Adrenal gland (tissue), 12 donors: ENCODE data around the gene LUM. TPM values are rescaled to one million over a fixed set of nuclear protein-coding genes. Genes with fewer than 3 reads are reported as not detected.

Source experiments
- DNase-seq, 7 donors: peaks; one replicate each; pipeline ENCODE4 v3.0.0-alpha.2; 2019 to 2020
- H3K27ac ChIP-seq, 5 donors: fragments of 200-600 bp; sonication (generic) in 4 of 5; 1 replicate in 3 of 5; 2 replicates in 2 of 5; pipeline versions ENCODE4 v1.5.1 to v1.8.0; 2016 to 2020; ENCODE audit warnings: mild to moderate bottlenecking in 1 of 5
- H3K27me3 ChIP-seq: fragments of 200-600 bp; 2 replicates; pipeline ENCODE4 v1.8.0; 2021
- H3K36me3 ChIP-seq, 2 donors: fragments of 200-600 bp; replicated peaks in 1 of 2; 1 replicate in 1 of 2; 2 replicates in 1 of 2; pipeline versions ENCODE4 v1.5.1 to v1.8.0; 2018 to 2022
- H3K4me1 ChIP-seq, 2 donors: fragments of 200-600 bp; replicated peaks in 1 of 2; 1 replicate in 1 of 2; 2 replicates in 1 of 2; pipeline versions ENCODE4 v1.5.1 to v1.8.0; 2018 to 2021
- H3K4me3 ChIP-seq, 4 donors: fragments of 200-600 bp; sonication (generic) in 3 of 4; one replicate each; pipeline ENCODE4 v1.5.1; 2016 to 2018
- H3K9me3 ChIP-seq, 3 donors: fragments of 200-600 bp; sonication (generic) in 1 of 3; replicated peaks in 1 of 3; 1 replicate in 2 of 3; 2 replicates in 1 of 3; pipeline versions ENCODE4 v1.5.1 to v1.8.0; 2016 to 2021
- POLR2A ChIP-seq, 2 donors: fragments of 450-650 bp; IDR thresholded peaks; one replicate each; pipeline ENCODE4 v1.6.1; 2017; ENCODE audit warnings: antibody characterized with exemption in 2 of 2, mild to moderate bottlenecking in 2 of 2, moderate library complexity in 1 of 2
- WGBS, 4 donors: extraction: QIAGEN DNeasy Blood & Tissue Kit in 2 of 4; methylation state at CpG; one replicate each; pipeline versions ENCODE4 v1.1.5 to v1.1.7; 2013 to 2017; 5-methylcytosine and 5-hydroxymethylcytosine counted together
- intact Hi-C, 2 donors: fragments of 100-400 bp; cut with DNase I; formaldehyde crosslinking; loops; one replicate each; pipeline versions ENCODE4 v1.14.1 to v1.15.0; 2022 to 2023
- polyA plus RNA-seq, 3 donors: library from polyadenylated mRNA; stranded (reverse); fragments of 200-250 nt in 2 of 3; fragments of 350-450 nt in 1 of 3; fragmentation: Illumina TruSeq in 1 of 3; extraction: RNeasy Lipid Tissue Mini Kit (QIAGEN cat#74804) in 1 of 3; gene quantifications; one replicate each; pipeline ENCODE4 v1.2.3, GENCODE V29; 2013 to 2014
- total RNA-seq, 9 donors: library from RNA; depleted of rRNA in 4 of 9; stranded (reverse); fragments of >200 nt in 4 of 9; fragments of 120-200 nt in 1 of 9; fragmentation: NEBNext Ultra II Directional in 1 of 9; extraction: Animal tissue kit (Norgen Biotek cat#: 25700) in 1 of 9; gene quantifications; one replicate each; pipeline versions ENCODE4 v1.1.0 to v1.2.4, GENCODE V29; 2013 to 2023
- TF ChIP-seq, protein P1 (sequence below), 6 experiments: fragments of 450-650 bp in 4 of 6; fragments of 200-600 bp in 2 of 6; sonication (generic) in 1 of 6; IDR thresholded peaks; 1 replicate in 5 of 6; 2 replicates in 1 of 6; pipeline versions ENCODE4 v1.5.1 to v1.8.0; 2016 to 2021; ENCODE audit warnings: antibody characterized with exemption in 6 of 6, mild to moderate bottlenecking in 2 of 6, moderate library complexity in 1 of 6
- donor health status: healthy with polysubstance abuse.
- donor health status: Bipolar disorder and iron deficiency.
- donor health status: DM: yes; HTN: yes; CAD: no.
- donor health status: DM: no; HTN: no; CAD: no.
- donor health status: DM: no; HTN: no; CAD: no.
- donor health status: DM: yes; HTN: yes; CAD: no.

Gene LUM
- total and polyA plus RNA-seq, 12 donors, result 68.2 to 1,150 (median 385) TPM

DNA sequence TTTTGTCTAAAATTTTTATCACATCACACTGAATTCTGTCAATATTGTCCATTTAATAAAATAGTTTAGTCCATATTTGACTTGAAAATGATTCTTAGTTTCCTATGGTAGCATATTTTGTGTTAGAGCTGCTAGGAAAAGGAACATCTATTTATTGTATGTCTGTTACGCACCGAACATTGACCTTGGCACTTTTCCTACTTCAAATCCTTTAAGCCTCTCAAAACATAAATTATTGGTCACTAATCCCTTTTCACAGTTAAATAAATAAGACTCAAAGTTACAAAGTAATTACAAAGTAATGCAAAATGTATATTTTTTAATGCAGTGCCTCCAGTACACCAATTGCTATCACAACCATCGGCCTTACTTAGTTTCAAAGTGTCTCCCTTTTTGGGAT, 42.8 kb upstream of the LUM start:
- no peaks in the 10 kb centered on the region for H3K27me3 ChIP-seq
- H3K4me3 ChIP-seq, result no peak overlapping the region
- no peaks in the 10 kb centered on the region for H3K4me1 ChIP-seq
- H3K27ac ChIP-seq, result no peak overlapping the region
- H3K36me3 ChIP-seq, result peaks cover 0 to 19% of the 10 kb centered on the region in 2 donors
- intact Hi-C loops, result no loop called here
- TF ChIP-seq POLR2A (IDR thresholded peaks at IDR 0.05), result no peak
- TF ChIP-seq, protein P1, sequence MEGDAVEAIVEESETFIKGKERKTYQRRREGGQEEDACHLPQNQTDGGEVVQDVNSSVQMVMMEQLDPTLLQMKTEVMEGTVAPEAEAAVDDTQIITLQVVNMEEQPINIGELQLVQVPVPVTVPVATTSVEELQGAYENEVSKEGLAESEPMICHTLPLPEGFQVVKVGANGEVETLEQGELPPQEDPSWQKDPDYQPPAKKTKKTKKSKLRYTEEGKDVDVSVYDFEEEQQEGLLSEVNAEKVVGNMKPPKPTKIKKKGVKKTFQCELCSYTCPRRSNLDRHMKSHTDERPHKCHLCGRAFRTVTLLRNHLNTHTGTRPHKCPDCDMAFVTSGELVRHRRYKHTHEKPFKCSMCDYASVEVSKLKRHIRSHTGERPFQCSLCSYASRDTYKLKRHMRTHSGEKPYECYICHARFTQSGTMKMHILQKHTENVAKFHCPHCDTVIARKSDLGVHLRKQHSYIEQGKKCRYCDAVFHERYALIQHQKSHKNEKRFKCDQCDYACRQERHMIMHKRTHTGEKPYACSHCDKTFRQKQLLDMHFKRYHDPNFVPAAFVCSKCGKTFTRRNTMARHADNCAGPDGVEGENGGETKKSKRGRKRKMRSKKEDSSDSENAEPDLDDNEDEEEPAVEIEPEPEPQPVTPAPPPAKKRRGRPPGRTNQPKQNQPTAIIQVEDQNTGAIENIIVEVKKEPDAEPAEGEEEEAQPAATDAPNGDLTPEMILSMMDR (IDR thresholded peaks at IDR 0.05), result no peak
- WGBS, 4 donors, result 69 to 77% (median 73%) methylated on average over 3 of the region's 3 CpGs
- no peak for DNase-seq
- no peaks in the 10 kb centered on the region for H3K9me3 ChIP-seq

DNA sequence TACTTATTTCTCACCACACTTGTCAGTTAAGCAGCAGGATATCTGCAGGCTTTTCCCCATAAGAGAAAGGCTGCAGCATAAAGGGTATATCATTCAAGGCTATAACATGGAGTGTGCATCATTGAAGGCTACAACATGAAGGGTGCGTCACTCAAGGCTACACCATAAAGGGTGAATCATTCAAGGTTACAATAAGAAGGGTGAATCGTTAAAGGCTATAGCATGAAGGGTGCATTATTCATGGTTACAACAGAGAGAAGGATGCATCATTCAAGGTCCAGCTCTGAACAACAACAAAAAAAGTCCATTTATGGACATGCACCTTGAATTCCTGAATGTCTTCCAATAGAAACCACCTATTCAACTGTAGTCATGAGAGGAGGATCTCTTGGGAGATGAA, 32.8 kb upstream of the LUM start:
- no peak overlapping the region for H3K4me3 ChIP-seq
- H3K27me3 ChIP-seq, result no peaks in the 10 kb centered on the region
- WGBS, 4 donors, result 32 to 58% (median 52%) methylated on average over 2 of the region's 2 CpGs
- intact Hi-C loops, result no loop called here
- no peaks in the 10 kb centered on the region for H3K36me3 ChIP-seq
- TF ChIP-seq, protein P1 (IDR thresholded peaks at IDR 0.05), result no peak
- TF ChIP-seq POLR2A (IDR thresholded peaks at IDR 0.05), result no peak
- DNase-seq, result no peak
- H3K27ac ChIP-seq, result no peak overlapping the region
- no peaks in the 10 kb centered on the region for H3K9me3 ChIP-seq
- H3K4me1 ChIP-seq, result peaks cover 0 to 7% of the 10 kb centered on the region in 2 donors

DNA sequence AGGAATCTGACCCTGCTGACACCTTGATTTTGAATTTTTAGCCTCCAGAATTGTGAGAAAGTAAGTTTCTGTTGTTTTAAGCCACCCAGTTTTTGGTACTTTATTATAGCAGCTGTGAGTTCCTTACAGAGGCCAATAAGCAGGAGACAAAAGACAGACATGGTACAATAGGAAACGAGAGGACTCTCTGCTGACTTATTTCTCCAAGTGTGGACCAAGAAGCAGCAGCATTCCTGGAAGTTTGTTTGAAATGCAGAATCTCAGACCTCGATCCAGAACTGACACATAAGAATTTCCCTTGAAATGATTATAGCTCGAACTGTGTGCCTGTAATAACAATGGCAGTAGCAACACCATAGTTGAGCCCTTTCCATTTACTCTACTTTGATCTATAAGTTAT, 31.9 kb upstream of the LUM start:
- Histone ChIP-seq H3K27me3 (no peaks in the 10 kb centered on the region), H3K4me3 (no peak overlapping the region), H3K27ac (peak overlapping the region in 2 of 5 donors; percentile 33 to 39), H3K4me1 (peaks cover 0 to 7% of the 10 kb centered on the region in 2 donors), H3K9me3 (no peaks in the 10 kb centered on the region), H3K36me3 (no peaks in the 10 kb centered on the region)
- intact Hi-C loops, result no loop called here
- TF ChIP-seq, protein P1 (IDR thresholded peaks at IDR 0.05), result no peak
- TF ChIP-seq POLR2A (IDR thresholded peaks at IDR 0.05), result no peak
- DNase-seq, result no peak
- 66 to 78% (median 74%) methylated on average over 3 of the region's 3 CpGs for WGBS, 4 donors

DNA sequence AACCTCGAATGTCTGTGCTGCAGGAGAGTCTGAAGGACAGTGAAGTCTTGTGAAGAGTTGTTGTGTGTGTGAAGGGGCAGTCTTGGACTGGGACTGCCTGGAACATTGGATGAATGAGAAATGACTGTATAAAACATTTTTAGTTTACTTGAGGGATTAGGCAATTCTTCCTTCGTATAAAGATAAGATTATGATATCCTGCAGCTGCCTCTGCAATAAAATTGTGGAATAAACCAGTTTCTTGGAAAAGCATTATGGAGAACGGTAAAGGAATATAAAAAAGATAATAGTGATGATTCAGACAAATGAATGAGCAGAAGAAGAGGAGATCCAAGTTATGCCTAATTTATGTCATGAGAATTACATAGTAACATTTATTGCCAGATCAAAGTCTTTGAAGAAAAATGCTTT, 30.9 kb upstream of the LUM start:
- Histone ChIP-seq H3K4me3 (no peak overlapping the region), H3K9me3 (no peaks in the 10 kb centered on the region), H3K4me1 (peaks cover 0 to 7% of the 10 kb centered on the region in 2 donors), H3K36me3 (no peaks in the 10 kb centered on the region), H3K27me3 (no peaks in the 10 kb centered on the region), H3K27ac (peak overlapping the region in 3 of 5 donors; percentile 8 to 39 (median 37))
- peak in 4 of 7 donors; percentile 13 to 43 (median 19) for DNase-seq
- WGBS, 4 donors, result 24 to 31% (median 29%) methylated on average over 3 of the region's 3 CpGs
- TF ChIP-seq, protein P1 (IDR thresholded peaks at IDR 0.05), result no peak
- TF ChIP-seq POLR2A (IDR thresholded peaks at IDR 0.05), result no peak
- intact Hi-C loops, result no loop called here
